NCI-H2081 (cell line): ENCODE data around the gene COL4A3.
"Not testable (repeated sequence)": the region's sequence is repeated elsewhere in the genome, so short reads cannot be mapped to it uniquely, and the experiment has no call there.

ENCODE experiments used
- DNase-seq, 2 experiments: peaks; one replicate each; lab custom pipeline; 2025; lab: John Stamatoyannopoulos, UW

The COL4A3 gene

DNA sequence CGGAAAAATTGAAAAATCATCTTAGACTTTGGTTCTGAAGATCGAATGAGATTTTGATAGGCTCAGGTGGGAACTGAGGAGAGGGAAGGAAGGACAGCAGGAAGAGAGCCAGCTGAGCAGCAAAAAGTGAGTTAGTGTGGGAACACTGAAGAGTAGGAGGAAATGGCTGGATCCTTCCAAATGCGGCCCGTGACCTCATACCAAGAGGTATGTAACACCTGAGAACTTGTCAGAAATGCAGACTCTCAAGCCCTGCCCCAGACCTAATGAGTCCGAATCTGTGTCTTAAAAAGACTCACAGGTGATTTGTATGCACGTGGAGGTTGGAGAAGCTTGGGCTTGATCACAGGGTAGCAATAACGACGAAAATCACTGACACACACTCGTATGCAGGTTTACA is 42.0 kb downstream of the COL4A3 start:
- DNase-seq, result no peak

- no peak for DNase-seq
Observed at GRCh38 chr2:227207573-227207972, 43.1 kb downstream of the COL4A3 start.

- no peak for DNase-seq
Observed at GRCh38 chr2:227214622-227215041, 50.2 kb downstream of the COL4A3 start.

DNA sequence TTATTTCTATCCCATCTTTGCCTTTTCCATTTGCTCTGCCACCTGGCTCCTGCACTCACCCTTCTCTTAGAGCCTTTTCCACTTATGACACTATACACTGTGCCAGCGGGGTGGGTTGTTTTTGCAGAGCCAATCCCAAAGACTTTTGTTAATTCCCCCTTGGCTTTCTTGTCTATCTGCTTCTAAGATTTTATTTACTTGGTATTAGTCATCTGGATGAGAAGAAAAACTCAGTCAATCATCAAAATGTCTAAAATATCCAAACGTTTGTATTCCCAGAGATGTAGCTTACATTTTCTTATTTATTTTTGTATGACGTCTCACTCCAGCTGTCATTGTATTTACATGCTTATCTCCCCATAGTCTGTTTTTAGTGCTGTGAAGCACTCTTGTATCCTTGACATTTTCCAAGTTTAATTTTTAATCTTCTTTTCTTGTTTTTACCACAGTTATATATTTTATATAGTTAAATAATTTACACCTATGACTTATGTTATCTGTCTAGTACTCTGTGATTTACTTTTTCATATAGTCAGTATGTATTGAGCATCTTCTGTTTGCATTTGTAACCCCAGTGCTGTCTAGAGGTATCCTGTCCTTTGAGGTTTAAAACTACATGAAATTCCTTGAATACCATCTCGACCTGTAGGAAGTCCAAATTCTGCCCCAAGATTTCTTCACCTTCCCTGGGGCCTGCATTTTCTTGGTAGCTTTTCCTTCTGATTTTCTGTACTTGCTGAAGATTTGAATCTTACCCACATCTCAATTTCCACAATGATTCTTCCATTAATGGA is 55.1 kb downstream of the COL4A3 start:
- DNase-seq, result no peak

DNA sequence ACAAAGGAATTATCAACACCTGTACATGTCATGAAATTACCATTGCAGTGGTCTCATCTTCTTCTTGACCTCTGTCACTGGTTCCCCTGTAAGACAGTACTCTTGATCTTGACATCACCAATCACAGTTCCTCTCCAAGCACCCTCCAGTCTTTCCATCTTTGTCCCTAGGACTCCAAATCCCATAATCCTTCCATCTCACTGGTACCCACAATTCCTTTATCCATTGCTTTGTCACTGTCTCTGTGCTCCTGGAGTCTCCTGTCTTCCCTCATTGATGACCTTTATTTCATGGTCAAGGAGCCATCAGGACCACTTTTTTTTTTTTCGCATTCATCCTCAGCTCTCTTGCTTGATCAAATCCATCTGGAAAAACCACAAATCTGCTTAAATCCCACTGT is 56.7 kb downstream of the COL4A3 start:
- no peak for DNase-seq

GRCh38 chr2:227222292-227222691 is 57.9 kb downstream of the COL4A3 start:
- no peak for DNase-seq

- not testable (repeated sequence) for DNase-seq
Observed at GRCh38 chr2:227225641-227226040, 61.2 kb downstream of the COL4A3 start.

- DNase-seq, result peak; percentile 67 to 91
Observed at GRCh38 chr2:227228061-227228667, 63.7 kb downstream of the COL4A3 start.

DNA sequence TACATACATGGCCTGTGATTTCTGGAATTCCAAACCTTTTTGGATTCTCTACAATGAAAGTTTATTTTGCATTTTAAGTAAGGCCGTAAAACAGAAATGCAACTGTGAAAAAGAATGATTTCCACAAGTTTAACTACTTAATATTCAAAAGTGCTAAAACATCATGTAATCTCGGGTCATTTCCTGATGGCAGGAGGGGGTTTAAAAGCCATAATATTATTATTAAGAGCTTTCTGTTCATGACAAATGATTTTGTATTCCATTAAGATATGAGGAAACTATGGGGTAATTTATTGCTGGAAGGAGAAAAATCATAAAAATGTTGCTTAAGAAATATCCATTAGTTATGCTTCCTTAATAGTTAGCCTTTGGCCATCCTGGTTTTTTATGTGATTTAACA is 65.7 kb downstream of the COL4A3 start:
- no peak for DNase-seq

GRCh38 chr2:227234429-227234828 is 70.0 kb downstream of the COL4A3 start:
- no peak for DNase-seq

GRCh38 chr2:227237786-227238185 is 73.4 kb downstream of the COL4A3 start:
- DNase-seq, result no peak

- peak; percentile 11 to 60 for DNase-seq
Observed at GRCh38 chr2:227238238-227239237, 74.1 kb downstream of the COL4A3 start.

- no peak for DNase-seq
Observed at GRCh38 chr2:227241005-227241404, 76.6 kb downstream of the COL4A3 start.

DNA sequence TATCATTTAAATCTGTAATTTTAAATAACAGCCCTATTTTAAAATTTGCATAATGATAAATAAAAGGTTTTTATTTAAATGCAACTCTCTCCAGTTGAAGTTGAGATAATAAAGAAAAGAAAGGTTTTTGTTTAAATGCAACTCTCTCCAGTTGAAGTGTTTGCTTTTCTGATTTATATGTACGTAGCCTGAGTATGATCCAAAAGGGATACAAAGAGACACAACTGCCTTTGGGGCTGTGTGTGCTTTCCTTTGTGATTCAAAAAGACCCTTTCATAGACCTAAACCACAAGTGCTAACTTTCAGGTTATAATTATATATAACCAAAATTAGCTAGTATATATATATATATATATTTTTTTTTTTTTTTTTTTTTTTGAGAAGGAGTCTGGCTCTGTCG is 84.5 kb downstream of the COL4A3 start:
- peak in 1 of 2 experiments; percentile 12 for DNase-seq

DNA sequence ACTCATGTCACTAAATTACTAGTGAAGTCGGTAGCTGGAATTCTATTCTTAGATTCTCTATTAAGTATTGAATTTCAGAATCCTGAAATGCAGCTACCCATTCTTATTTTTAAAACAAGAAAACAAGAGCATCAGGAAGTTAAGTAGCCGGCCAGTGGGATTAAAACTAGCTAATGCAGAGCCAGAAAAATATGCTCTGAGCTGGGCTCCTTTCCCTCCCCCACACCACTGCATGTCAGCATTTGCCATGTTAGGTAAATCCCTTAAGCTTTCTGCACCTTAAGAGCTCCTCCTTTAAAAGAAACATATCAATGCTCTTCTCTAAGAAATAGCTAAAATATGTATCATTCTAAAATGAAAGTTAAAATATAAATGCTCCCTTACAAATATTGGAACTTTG is 88.4 kb downstream of the COL4A3 start:
- DNase-seq, result no peak

- DNase-seq, result no peak
Observed at GRCh38 chr2:227256605-227257004, 92.2 kb downstream of the COL4A3 start.

- DNase-seq, result no peak
Observed at GRCh38 chr2:227257820-227258219, 93.4 kb downstream of the COL4A3 start.

DNA sequence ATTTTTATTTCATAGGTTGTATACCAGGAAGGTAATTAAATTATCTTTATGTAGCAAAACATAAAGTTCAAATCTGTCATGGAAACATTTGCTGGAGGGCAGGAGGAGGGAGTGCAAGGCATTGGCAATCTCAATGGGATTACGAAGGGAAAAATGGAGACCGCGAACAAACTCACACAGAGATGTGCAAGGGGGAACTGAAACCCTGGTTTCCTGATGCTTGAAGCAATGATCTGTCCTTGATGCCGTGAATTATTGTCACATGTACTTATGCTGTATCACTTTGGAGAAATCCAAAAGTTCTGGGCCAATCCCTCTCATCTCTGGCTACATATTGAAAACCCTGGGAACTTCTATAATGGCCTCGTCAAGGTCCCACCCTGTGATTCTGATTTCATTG is 95.6 kb downstream of the COL4A3 start:
- no peak for DNase-seq

GRCh38 chr2:227267410-227268115 is 103.1 kb downstream of the COL4A3 start:
- DNase-seq, result no peak

- DNase-seq, result no peak
Observed at GRCh38 chr2:227280895-227281294, 116.5 kb downstream of the COL4A3 start.

- DNase-seq, result no peak
Observed at GRCh38 chr2:227285741-227286236, 121.4 kb downstream of the COL4A3 start.

- no peak for DNase-seq
Observed at GRCh38 chr2:227287771-227288170, 123.3 kb downstream of the COL4A3 start.
